ENCODE data around the gene STK35. TPM values are rescaled to one million over a fixed set of nuclear protein-coding genes. Genes with fewer than 3 reads are reported as not detected.

The STK35 gene
- polyA plus RNA-seq, 3 donors, result 1.2 to 9.3 (median 2.0) TPM

- Mint-ChIP-seq H3K27ac (no peak overlapping the region), H3K27me3 (ENCODE audit: low read depth in 3 of 3) (peaks cover 0 to 2% (median 0%) of the 10 kb centered on the region in 3 donors), H3K9me3 (no peaks in the 10 kb centered on the region), H3K4me1 (no peaks in the 10 kb centered on the region), H3K36me3 (peaks cover 44 to 49% of the 10 kb centered on the region in 2 donors), H3K4me3 (no peak overlapping the region)
- no peak overlapping the region for H3K4me2 ChIP-seq (replicated peaks; ENCODE audit: extremely low read depth, low read length, poor library complexity, severe bottlenecking)
- H3K27me3 ChIP-seq (ENCODE audit: control insufficient read depth in 2 of 2, insufficient read depth in 2 of 2, low read length in 2 of 2), result no peaks in the 10 kb centered on the region
- H4K20me1 ChIP-seq (ENCODE audit: insufficient read depth, low read length), result peaks cover 30% of the 10 kb centered on the region
- TF ChIP-seq CTCF (IDR thresholded peaks at IDR 0.05), result no peak
- H3K27ac ChIP-seq (ENCODE audit: low read depth in 1 of 2, low read length in 2 of 2), result no peak overlapping the region
- DNase-seq, result no peak
- H3K36me3 ChIP-seq (replicated peaks in 1 of 2; ENCODE audit: control insufficient read depth in 1 of 2, insufficient read depth in 2 of 2, low read length in 2 of 2), result peaks cover 27 to 87% of the 10 kb centered on the region in 2 donors
- H3K9ac ChIP-seq (ENCODE audit: insufficient read depth, low read length, poor library complexity, severe bottlenecking), result no peak overlapping the region
- intact Hi-C loops (cut with micrococcal nuclease), result no loop called here
- H3K79me2 ChIP-seq (ENCODE audit: insufficient read depth, low read length), result no peaks in the 10 kb centered on the region
- no peaks in the 10 kb centered on the region for H3K4me1 ChIP-seq (ENCODE audit: control insufficient read depth in 1 of 2, insufficient read depth in 2 of 2, low read length in 2 of 2)
- no peak overlapping the region for H3K4me3 ChIP-seq (replicated peaks in 1 of 3; ENCODE audit: low read depth in 2 of 3, low read length in 3 of 3)
- 100% methylated on average over 2 of the region's 8 CpGs for WGBS (ENCODE audit: insufficient coverage)
- no peaks in the 10 kb centered on the region for H3K9me3 ChIP-seq (replicated peaks in 1 of 2; ENCODE audit: control insufficient read depth in 1 of 2, insufficient read depth in 1 of 2, low read length in 2 of 2)
- no peak overlapping the region for H2AFZ ChIP-seq (ENCODE audit: insufficient read depth, low read depth, low read length, poor library complexity, severe bottlenecking)
Measured at GRCh38 chr20:2145376-2145775, 43.7 kb downstream of the STK35 start.

GRCh38 chr20:2146080-2146867, 44.6 kb downstream of the STK35 start:
- no peaks in the 10 kb centered on the region for H3K27me3 ChIP-seq (ENCODE audit: control insufficient read depth in 2 of 2, insufficient read depth in 2 of 2, low read length in 2 of 2)

More at GRCh38 chr20:2146080-2146867, 44.6 kb downstream of the STK35 start:
- no peaks in the 10 kb centered on the region for H3K9me3 Mint-ChIP-seq
- Histone ChIP-seq H3K4me3 (replicated peaks in 1 of 3; ENCODE audit: low read depth in 2 of 3, low read length in 3 of 3) (no peak overlapping the region), H4K20me1 (ENCODE audit: insufficient read depth, low read length) (peaks cover 21% of the 10 kb centered on the region), H3K9ac (ENCODE audit: insufficient read depth, low read length, poor library complexity, severe bottlenecking) (no peak overlapping the region), H3K79me2 (ENCODE audit: insufficient read depth, low read length) (no peaks in the 10 kb centered on the region), H3K9me3 (replicated peaks in 1 of 2; ENCODE audit: control insufficient read depth in 1 of 2, insufficient read depth in 1 of 2, low read length in 2 of 2) (no peaks in the 10 kb centered on the region), H3K4me2 (replicated peaks; ENCODE audit: extremely low read depth, low read length, poor library complexity, severe bottlenecking) (no peak overlapping the region), H2AFZ (ENCODE audit: insufficient read depth, low read depth, low read length, poor library complexity, severe bottlenecking) (no peak overlapping the region), H3K36me3 (replicated peaks in 1 of 2; ENCODE audit: control insufficient read depth in 1 of 2, insufficient read depth in 2 of 2, low read length in 2 of 2) (peaks cover 27 to 78% of the 10 kb centered on the region in 2 donors), H3K27ac (ENCODE audit: low read depth in 1 of 2, low read length in 2 of 2) (no peak overlapping the region), H3K4me1 (ENCODE audit: control insufficient read depth in 1 of 2, insufficient read depth in 2 of 2, low read length in 2 of 2) (no peaks in the 10 kb centered on the region)
- intact Hi-C loops (cut with micrococcal nuclease), result no loop called here
- no peak for DNase-seq
- H3K4me3 Mint-ChIP-seq, result no peak overlapping the region
- H3K4me1 Mint-ChIP-seq, result no peaks in the 10 kb centered on the region
- TF ChIP-seq CTCF (IDR thresholded peaks at IDR 0.05), result no peak
- H3K27me3 Mint-ChIP-seq (ENCODE audit: low read depth in 3 of 3), result peaks cover 0 to 2% (median 0%) of the 10 kb centered on the region in 3 donors
- peaks cover 44 to 49% of the 10 kb centered on the region in 2 donors for H3K36me3 Mint-ChIP-seq
- H3K27ac Mint-ChIP-seq, result peak overlapping the region in 2 of 7 donors; percentile 4 to 51
- WGBS (ENCODE audit: insufficient coverage), result 97% methylated on average over 15 of the region's 18 CpGs
